GM18511 (cell line): ENCODE data around the gene KIRREL3.
A peak's percentile ranks its signal among the peaks of the same experiment; 100 is the strongest.

Source experiments
- ATAC-seq: cut with Tn5 transposase; IDR thresholded peaks from one replicate; pipeline ENCODE4 v1.9.1; 2021; ENCODE audit warnings: mild to moderate bottlenecking, moderate library complexity; ENCODE audit not compliant: unreplicated experiment

KIRREL3 gene

GRCh38 chr11:126480015-126480409 lies 520.6 kb downstream of the KIRREL3 start:
- ATAC-seq = no peak

- no peak for ATAC-seq
These were observed 521.2 kb downstream of the KIRREL3 start for GRCh38 chr11:126479178-126479930.

- no peak for ATAC-seq
These were observed 522.1 kb downstream of the KIRREL3 start for GRCh38 chr11:126478466-126478865.

- ATAC-seq = peak; percentile 39
These were observed 522.9 kb downstream of the KIRREL3 start for GRCh38 chr11:126477535-126478305.

- ATAC-seq = no peak
These were observed 523.6 kb downstream of the KIRREL3 start for GRCh38 chr11:126476977-126477376.

GRCh38 chr11:126476266-126476924 lies 524.2 kb downstream of the KIRREL3 start:
- ATAC-seq = no peak

- ATAC-seq = no peak
These were observed 525.3 kb downstream of the KIRREL3 start for GRCh38 chr11:126475014-126475991.

- no peak for ATAC-seq
These were observed 526.4 kb downstream of the KIRREL3 start for GRCh38 chr11:126474220-126474619.

- no peak for ATAC-seq
These were observed 527.3 kb downstream of the KIRREL3 start for GRCh38 chr11:126473269-126473668.

- no peak for ATAC-seq
These were observed 531.3 kb downstream of the KIRREL3 start for GRCh38 chr11:126469311-126469710.

- ATAC-seq = no peak
These were observed 532.5 kb downstream of the KIRREL3 start for GRCh38 chr11:126468102-126468521.

GRCh38 chr11:126467471-126467870 lies 533.1 kb downstream of the KIRREL3 start:
- ATAC-seq = no peak

- ATAC-seq = no peak
These were observed 533.6 kb downstream of the KIRREL3 start for GRCh38 chr11:126467046-126467370.

GRCh38 chr11:126466236-126467045 lies 534.1 kb downstream of the KIRREL3 start:
- ATAC-seq = peak; percentile 17

- peak; percentile 85 for ATAC-seq
These were observed 534.9 kb downstream of the KIRREL3 start for GRCh38 chr11:126465573-126466188.

- ATAC-seq = no peak
These were observed 535.8 kb downstream of the KIRREL3 start for GRCh38 chr11:126464796-126465195.

GRCh38 chr11:126462422-126462821 lies 538.1 kb downstream of the KIRREL3 start:
- ATAC-seq = no peak

GRCh38 chr11:126461996-126462395 lies 538.6 kb downstream of the KIRREL3 start:
- no peak for ATAC-seq

- no peak for ATAC-seq
These were observed 539.5 kb downstream of the KIRREL3 start for GRCh38 chr11:126461096-126461440.
